SK-N-SH (cell line): ENCODE results near the gene GPR17. TPM values are rescaled to one million over a fixed set of nuclear protein-coding genes. Genes with fewer than 3 reads are reported as not detected.

Experiments
- CTCF ChIA-PET: fragments of 300-600, 350-600 bp; formaldehyde crosslinking; extraction: SDS; loops from one replicate; lab custom pipeline; 2021; lab: Yijun Ruan, JAX
- POLR2A ChIA-PET: fragments of 350-600 bp; sonication (Branson Sonifier 250); formaldehyde crosslinking; extraction: SDS; loops from one replicate; lab custom pipeline; 2020; ENCODE audit warnings: antibody characterized with exemption, inconsistent platforms; lab: Yijun Ruan, JAX
- DNase-seq: peaks from one replicate; pipeline ENCODE4 v3.0.0; 2012
- H2AFZ ChIP-seq: fragments of 200-600 bp; sonication (generic); 2 replicates; pipeline ENCODE4 v1.8.1; 2016; ENCODE audit warnings: antibody characterized with exemption, mild to moderate bottlenecking, low read depth
- H3F3A ChIP-seq: fragments of 200-600 bp; sonication (generic); replicated peaks from 2 replicates; pipeline ENCODE3; 2016; ENCODE audit warnings: antibody characterized with exemption, mild to moderate bottlenecking; ENCODE audit not compliant: insufficient read depth
- H3K27ac ChIP-seq, 2 experiments: fragments of 200-500 bp in 1 of 2; fragments of 200-600 bp in 1 of 2; sonication (Bioruptor generic) in 1 of 2; sonication (generic), shearing (Covaris generic) in 1 of 2; 2 replicates each; pipeline versions ENCODE4 v1.5.1 to v1.6.1; 2014 to 2016; ENCODE audit warnings: low read depth in 2 of 2, inconsistent platforms in 1 of 2, low read length in 1 of 2, mild to moderate bottlenecking in 1 of 2, mixed read lengths in 1 of 2
- H3K27me3 ChIP-seq: fragments of 200-600 bp; sonication (generic), shearing (Covaris generic); 2 replicates; pipeline ENCODE4 v1.6.1; 2016; ENCODE audit warnings: mixed run types; ENCODE audit not compliant: insufficient read depth
- H3K36me3 ChIP-seq, 2 experiments: fragments of 200-500 bp in 1 of 2; fragments of 200-600 bp in 1 of 2; sonication (Bioruptor generic) in 1 of 2; sonication (generic) in 1 of 2; replicated peaks in 1 of 2; 2 replicates each; pipeline versions ENCODE3 to v1.5.1; 2014 to 2016; ENCODE audit warnings: low read length in 1 of 2, mild to moderate bottlenecking in 1 of 2; ENCODE audit not compliant: insufficient read depth in 2 of 2, control insufficient read depth in 1 of 2
- H3K4me1 ChIP-seq, 2 experiments: fragments of 200-500 bp in 1 of 2; fragments of 200-600 bp in 1 of 2; sonication (Bioruptor generic) in 1 of 2; sonication (generic), shearing (Covaris generic) in 1 of 2; 2 replicates each; pipeline versions ENCODE4 v1.5.1 to v1.6.1; 2014 to 2016; ENCODE audit warnings: low read depth in 1 of 2, low read length in 1 of 2, mixed run types in 1 of 2; ENCODE audit not compliant: insufficient read depth in 2 of 2, control insufficient read depth in 1 of 2
- H3K4me2 ChIP-seq: fragments of 200-600 bp; sonication (generic), shearing (Covaris generic); 2 replicates; pipeline ENCODE4 v1.6.1; 2017; ENCODE audit warnings: mixed run types
- H3K4me3 ChIP-seq, 2 experiments: fragments of 200-500 bp in 1 of 2; fragments of 200-600 bp in 1 of 2; sonication (Bioruptor generic) in 1 of 2; sonication (generic), shearing (Covaris generic) in 1 of 2; 2 replicates each; pipeline versions ENCODE4 v1.5.1 to v1.8.1; 2014 to 2016; ENCODE audit warnings: low read depth in 2 of 2, inconsistent platforms in 1 of 2, low read length in 1 of 2, mild to moderate bottlenecking in 1 of 2, mixed read lengths in 1 of 2, moderate library complexity in 1 of 2
- H3K79me2 ChIP-seq: fragments of 200-600 bp; sonication (generic); 2 replicates; pipeline ENCODE4 v1.8.1; 2017; ENCODE audit warnings: mild to moderate bottlenecking; ENCODE audit not compliant: insufficient read depth
- H3K9ac ChIP-seq: fragments of 200-600 bp; sonication (generic); 2 replicates; pipeline ENCODE4 v1.6.1; 2017; ENCODE audit warnings: mixed run types
- H3K9me2 ChIP-seq: fragments of 200-600 bp; sonication (generic); 2 replicates; pipeline ENCODE4 v1.6.1; 2017; ENCODE audit warnings: mixed run types
- H3K9me3 ChIP-seq: fragments of 200-600 bp; sonication (generic); 2 replicates; pipeline ENCODE4 v1.6.1; 2017; ENCODE audit warnings: mixed run types, mild to moderate bottlenecking, moderate library complexity
- H4K20me1 ChIP-seq: fragments of 200-600 bp; sonication (generic); 2 replicates; pipeline ENCODE4 v1.6.1; 2017; ENCODE audit warnings: mild to moderate bottlenecking, mixed run types; ENCODE audit not compliant: insufficient read depth
- ELF1 ChIP-seq: IDR thresholded peaks from 2 replicates; pipeline ENCODE4 v1.4.0; 2012
- EP300 ChIP-seq, 2 experiments: IDR thresholded peaks; 2 replicates each; pipeline versions ENCODE4 v1.4.0 to v1.6.1; 2012; ENCODE audit warnings: borderline replicate concordance in 1 of 2, low read depth in 1 of 2, low read length in 1 of 2
- FOXJ3 ChIP-seq: sonication (generic); formaldehyde crosslinking; IDR thresholded peaks from 2 replicates; pipeline ENCODE4 v1.5.1; 2020; ENCODE audit warnings: mild to moderate bottlenecking, missing genetic modification reagents
- GABPA ChIP-seq: IDR thresholded peaks from 2 replicates; pipeline ENCODE4 v1.4.0; 2012; ENCODE audit warnings: low read depth, mild to moderate bottlenecking
- JUND ChIP-seq: IDR thresholded peaks from 2 replicates; pipeline ENCODE4 v1.4.0; 2012
- MXI1 ChIP-seq: IDR thresholded peaks from 2 replicates; pipeline ENCODE4 v1.6.1; 2012; ENCODE audit warnings: mild to moderate bottlenecking, low read depth, low read length, improper control_type of control experiment
- NFIC ChIP-seq: IDR thresholded peaks from 2 replicates; pipeline ENCODE4 v1.4.0; 2012; ENCODE audit warnings: borderline replicate concordance
- NRF1 ChIP-seq: IDR thresholded peaks from 2 replicates; pipeline ENCODE4 v1.6.1; 2012; ENCODE audit warnings: low read depth, mild to moderate bottlenecking, low read length
- RXRA ChIP-seq: IDR thresholded peaks from 2 replicates; pipeline ENCODE4 v1.4.0; 2012; ENCODE audit warnings: low read depth, mild to moderate bottlenecking, borderline replicate concordance
- SMC3 ChIP-seq: IDR thresholded peaks from 2 replicates; pipeline ENCODE4 v1.6.1; 2012; ENCODE audit warnings: low read depth, low read length, improper control_type of control experiment
- TAF1 ChIP-seq: IDR thresholded peaks from 2 replicates; pipeline ENCODE4 v1.6.1; 2012; ENCODE audit warnings: low read depth, mild to moderate bottlenecking, low read length, moderate library complexity, borderline replicate concordance
- YY1 ChIP-seq: IDR thresholded peaks from 2 replicates; pipeline ENCODE4 v1.4.0; 2012; ENCODE audit warnings: low read depth, mild to moderate bottlenecking
- WGBS: methylation state at CpG from one replicate; pipeline ENCODE4 v1.1.6; 2017; ENCODE audit warnings: low lambda C conversion rate; 5-methylcytosine and 5-hydroxymethylcytosine counted together
- polyA plus RNA-seq, 3 experiments: library from polyadenylated mRNA; depleted of rRNA; stranded (reverse); fragments of >200 nt; gene quantifications; 2 replicates each; pipeline ENCODE4 v1.2.3, GENCODE V29; 2012
- TF ChIP-seq, protein P1 (sequence below): IDR thresholded peaks from 2 replicates; pipeline ENCODE4; 2012
- TF ChIP-seq, protein P2 (sequence below): IDR thresholded peaks from 2 replicates; pipeline ENCODE4 v1.6.1; 2012; ENCODE audit warnings: mild to moderate bottlenecking, low read depth, low read length, moderate library complexity

GPR17 gene
- polyA plus RNA-seq, 1 of the 3 experiments (the other 2 are of a cell fraction), result 0.03 TPM

- CTCF ChIA-PET, result interaction anchor here (0.8 to 2.0 kb wide), 4 partner anchors 8 to 63 kb away, joined by 3 to 8 read pairs (median 4); no protein-coding TSS in a partner anchor
- H3K27ac ChIP-seq, result no peak overlapping the region
- H3K9ac ChIP-seq, result no peak overlapping the region
- no peak for DNase-seq
- POLR2A ChIA-PET, result no interaction called here
- TF ChIP-seq YY1 (no peak), JUND (no peak), RXRA (no peak), TAF1 (no peak)
- TF ChIP-seq, protein P1, sequence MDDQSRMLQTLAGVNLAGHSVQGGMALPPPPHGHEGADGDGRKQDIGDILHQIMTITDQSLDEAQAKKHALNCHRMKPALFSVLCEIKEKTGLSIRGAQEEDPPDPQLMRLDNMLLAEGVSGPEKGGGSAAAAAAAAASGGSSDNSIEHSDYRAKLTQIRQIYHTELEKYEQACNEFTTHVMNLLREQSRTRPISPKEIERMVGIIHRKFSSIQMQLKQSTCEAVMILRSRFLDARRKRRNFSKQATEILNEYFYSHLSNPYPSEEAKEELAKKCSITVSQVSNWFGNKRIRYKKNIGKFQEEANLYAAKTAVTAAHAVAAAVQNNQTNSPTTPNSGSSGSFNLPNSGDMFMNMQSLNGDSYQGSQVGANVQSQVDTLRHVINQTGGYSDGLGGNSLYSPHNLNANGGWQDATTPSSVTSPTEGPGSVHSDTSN, result no peak
- H3K9me3 ChIP-seq, result no peaks in the 10 kb centered on the region
- no peak overlapping the region for H3K4me2 ChIP-seq
- WGBS, result 96% methylated on average over 9 of the region's 17 CpGs
- H3K4me3 ChIP-seq, result no peak overlapping the region
- no peaks in the 10 kb centered on the region for H4K20me1 ChIP-seq
- no peaks in the 10 kb centered on the region for H3K79me2 ChIP-seq
- H3K9me2 ChIP-seq, result no peaks in the 10 kb centered on the region
- no peak overlapping the region for H2AFZ ChIP-seq
- no peaks in the 10 kb centered on the region for H3K36me3 ChIP-seq
- H3K27me3 ChIP-seq, result no peaks in the 10 kb centered on the region
- H3K4me1 ChIP-seq, result peaks cover 0 to 34% of the 10 kb centered on the region in 2 experiments; a peak in 1 of 4 replicates
- H3F3A ChIP-seq, result no peaks in the 10 kb centered on the region
Measured at GRCh38 chr2:127631997-127632581, 13.9 kb upstream of the GPR17 start.

GRCh38 chr2:127632592-127633489 lies 13.1 kb upstream of the GPR17 start:
- Histone ChIP-seq H3K9me3 (no peaks in the 10 kb centered on the region), H3K79me2 (no peaks in the 10 kb centered on the region), H3F3A (no peaks in the 10 kb centered on the region), H3K4me1 (peaks cover 7 to 34% of the 10 kb centered on the region in 2 experiments; a peak in 3 of 4 replicates), H3K4me3 (no peak overlapping the region), H2AFZ (no peak overlapping the region), H3K27me3 (no peaks in the 10 kb centered on the region), H3K9me2 (no peaks in the 10 kb centered on the region), H3K9ac (no peak overlapping the region), H4K20me1 (no peaks in the 10 kb centered on the region), H3K4me2 (no peak overlapping the region)
- CTCF ChIA-PET, result interaction anchor here (0.8 to 2.0 kb wide), 4 partner anchors 7 to 62 kb away, joined by 3 to 8 read pairs (median 4); no protein-coding TSS in a partner anchor
- WGBS, result 92% methylated on average over 15 of the region's 25 CpGs
- DNase-seq, result no peak
- TF ChIP-seq NRF1 (no peak), FOXJ3 (CRISPR knock-in tag) (no peak), ELF1 (no peak), NFIC (no peak), MXI1 (no peak), SMC3 (no peak), EP300 (IDR thresholded peaks at IDR 0.05; ENCODE audit: borderline replicate concordance in 1 of 2, low read depth in 1 of 2, low read length in 1 of 2) (no peak), GABPA (no peak)
- TF ChIP-seq, protein P2, sequence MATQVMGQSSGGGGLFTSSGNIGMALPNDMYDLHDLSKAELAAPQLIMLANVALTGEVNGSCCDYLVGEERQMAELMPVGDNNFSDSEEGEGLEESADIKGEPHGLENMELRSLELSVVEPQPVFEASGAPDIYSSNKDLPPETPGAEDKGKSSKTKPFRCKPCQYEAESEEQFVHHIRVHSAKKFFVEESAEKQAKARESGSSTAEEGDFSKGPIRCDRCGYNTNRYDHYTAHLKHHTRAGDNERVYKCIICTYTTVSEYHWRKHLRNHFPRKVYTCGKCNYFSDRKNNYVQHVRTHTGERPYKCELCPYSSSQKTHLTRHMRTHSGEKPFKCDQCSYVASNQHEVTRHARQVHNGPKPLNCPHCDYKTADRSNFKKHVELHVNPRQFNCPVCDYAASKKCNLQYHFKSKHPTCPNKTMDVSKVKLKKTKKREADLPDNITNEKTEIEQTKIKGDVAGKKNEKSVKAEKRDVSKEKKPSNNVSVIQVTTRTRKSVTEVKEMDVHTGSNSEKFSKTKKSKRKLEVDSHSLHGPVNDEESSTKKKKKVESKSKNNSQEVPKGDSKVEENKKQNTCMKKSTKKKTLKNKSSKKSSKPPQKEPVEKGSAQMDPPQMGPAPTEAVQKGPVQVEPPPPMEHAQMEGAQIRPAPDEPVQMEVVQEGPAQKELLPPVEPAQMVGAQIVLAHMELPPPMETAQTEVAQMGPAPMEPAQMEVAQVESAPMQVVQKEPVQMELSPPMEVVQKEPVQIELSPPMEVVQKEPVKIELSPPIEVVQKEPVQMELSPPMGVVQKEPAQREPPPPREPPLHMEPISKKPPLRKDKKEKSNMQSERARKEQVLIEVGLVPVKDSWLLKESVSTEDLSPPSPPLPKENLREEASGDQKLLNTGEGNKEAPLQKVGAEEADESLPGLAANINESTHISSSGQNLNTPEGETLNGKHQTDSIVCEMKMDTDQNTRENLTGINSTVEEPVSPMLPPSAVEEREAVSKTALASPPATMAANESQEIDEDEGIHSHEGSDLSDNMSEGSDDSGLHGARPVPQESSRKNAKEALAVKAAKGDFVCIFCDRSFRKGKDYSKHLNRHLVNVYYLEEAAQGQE, result no peak
- TF ChIP-seq, all 33 proteins: peak for 0
- no peaks in the 10 kb centered on the region for H3K36me3 ChIP-seq
- POLR2A ChIA-PET, result no interaction called here
- H3K27ac ChIP-seq, result no peak overlapping the region; a peak in 1 of 4 replicates
